ENCODE results near the gene OSBPL8. TPM values are rescaled to one million over a fixed set of nuclear protein-coding genes. Genes with fewer than 3 reads are reported as not detected.

OSBPL8 gene
- total RNA-seq, 1 donor from 2014 or later = 119 TPM

DNA sequence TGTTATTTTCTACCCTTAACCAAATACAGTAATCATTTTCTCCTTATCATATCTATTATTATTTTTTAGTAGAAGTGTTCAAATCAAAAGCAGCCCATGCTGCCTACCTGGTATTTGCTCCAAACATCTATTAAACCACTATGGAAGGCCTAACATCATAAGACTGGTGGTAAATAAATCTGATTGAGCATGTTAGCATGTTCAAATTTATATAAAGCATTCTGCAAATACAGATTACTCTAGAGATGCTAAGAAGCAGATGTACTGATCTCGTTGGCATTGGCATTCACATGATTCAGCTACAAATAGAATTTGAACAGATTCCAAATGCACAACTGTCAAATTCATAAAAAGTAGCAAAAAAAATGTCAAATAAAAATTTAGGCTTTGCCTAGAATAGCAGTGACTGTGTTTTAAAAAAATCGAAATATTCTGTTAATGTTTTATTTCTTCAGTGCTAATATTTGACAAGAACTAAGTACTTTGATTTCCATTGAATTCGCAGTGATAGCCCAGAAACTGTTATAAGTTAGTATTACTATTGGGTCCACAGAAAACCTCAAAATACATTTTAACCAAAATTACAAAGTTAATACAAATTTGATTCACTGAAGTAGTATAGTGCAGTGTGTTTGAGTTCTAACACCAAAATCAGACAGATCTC lies 9.4 kb upstream of the OSBPL8 start:
- H3K27ac Mint-ChIP-seq (ENCODE audit: unreplicated experiment) = no peak overlapping the region
- no peak overlapping the region for H3K4me2 ChIP-seq (ENCODE audit: low read length)

GRCh38 chr12:76568130-76568529 lies 8.6 kb upstream of the OSBPL8 start:
- Histone ChIP-seq H3K4me1 (ENCODE audit: insufficient read depth, low read length) (no peaks in the 10 kb centered on the region), H3K9me3 (ENCODE audit: insufficient read depth, low read depth, low read length) (no peaks in the 10 kb centered on the region), H4K20me1 (ENCODE audit: insufficient read depth, low read length) (no peaks in the 10 kb centered on the region), H2AFZ (ENCODE audit: low read depth, low read length) (no peak overlapping the region), H3K27me3 (ENCODE audit: insufficient read depth, low read length) (no peaks in the 10 kb centered on the region), H3K4me2 (ENCODE audit: low read length) (no peak overlapping the region), H3K4me3 (ENCODE audit: insufficient read depth, low read depth, low read length) (no peak overlapping the region), H3K9ac (ENCODE audit: low read length) (no peak overlapping the region), H3K79me2 (ENCODE audit: insufficient read depth, low read length) (no peaks in the 10 kb centered on the region), H3K27ac (ENCODE audit: low read depth, low read length) (no peak overlapping the region), H3K36me3 (ENCODE audit: insufficient read depth, low read length) (no peaks in the 10 kb centered on the region)
- DNase-seq (ENCODE audit: low read depth) (no peak), FAIRE-seq (no peak)
- H3K9me3 Mint-ChIP-seq (ENCODE audit: unreplicated experiment) = no peaks in the 10 kb centered on the region
- H3K4me1 Mint-ChIP-seq (ENCODE audit: low read depth, unreplicated experiment) = no peaks in the 10 kb centered on the region
- no peak overlapping the region for H3K27ac Mint-ChIP-seq (ENCODE audit: unreplicated experiment)
- H3K36me3 Mint-ChIP-seq (ENCODE audit: low read depth, unreplicated experiment) = no peaks in the 10 kb centered on the region
- TF ChIP-seq, protein P1, sequence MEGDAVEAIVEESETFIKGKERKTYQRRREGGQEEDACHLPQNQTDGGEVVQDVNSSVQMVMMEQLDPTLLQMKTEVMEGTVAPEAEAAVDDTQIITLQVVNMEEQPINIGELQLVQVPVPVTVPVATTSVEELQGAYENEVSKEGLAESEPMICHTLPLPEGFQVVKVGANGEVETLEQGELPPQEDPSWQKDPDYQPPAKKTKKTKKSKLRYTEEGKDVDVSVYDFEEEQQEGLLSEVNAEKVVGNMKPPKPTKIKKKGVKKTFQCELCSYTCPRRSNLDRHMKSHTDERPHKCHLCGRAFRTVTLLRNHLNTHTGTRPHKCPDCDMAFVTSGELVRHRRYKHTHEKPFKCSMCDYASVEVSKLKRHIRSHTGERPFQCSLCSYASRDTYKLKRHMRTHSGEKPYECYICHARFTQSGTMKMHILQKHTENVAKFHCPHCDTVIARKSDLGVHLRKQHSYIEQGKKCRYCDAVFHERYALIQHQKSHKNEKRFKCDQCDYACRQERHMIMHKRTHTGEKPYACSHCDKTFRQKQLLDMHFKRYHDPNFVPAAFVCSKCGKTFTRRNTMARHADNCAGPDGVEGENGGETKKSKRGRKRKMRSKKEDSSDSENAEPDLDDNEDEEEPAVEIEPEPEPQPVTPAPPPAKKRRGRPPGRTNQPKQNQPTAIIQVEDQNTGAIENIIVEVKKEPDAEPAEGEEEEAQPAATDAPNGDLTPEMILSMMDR (IDR thresholded peaks at IDR 0.05; ENCODE audit: insufficient read depth, low read depth, low read length) = no peak
- TF ChIP-seq EZH2 (IDR thresholded peaks at IDR 0.05; ENCODE audit: insufficient read depth, low read length) = no peak
- no peak overlapping the region for H3K4me3 Mint-ChIP-seq (ENCODE audit: unreplicated experiment)
- no peaks in the 10 kb centered on the region for H3K27me3 Mint-ChIP-seq (ENCODE audit: low read depth, unreplicated experiment)

More for the DNA sequence above, 9.4 kb upstream of the OSBPL8 start:
- Mint-ChIP-seq H3K4me3 (ENCODE audit: unreplicated experiment) (no peak overlapping the region), H3K4me1 (ENCODE audit: low read depth, unreplicated experiment) (no peaks in the 10 kb centered on the region), H3K27me3 (ENCODE audit: low read depth, unreplicated experiment) (no peaks in the 10 kb centered on the region), H3K9me3 (ENCODE audit: unreplicated experiment) (no peaks in the 10 kb centered on the region), H3K36me3 (ENCODE audit: low read depth, unreplicated experiment) (no peaks in the 10 kb centered on the region)
- H3K27ac ChIP-seq (ENCODE audit: low read depth, low read length) = no peak overlapping the region
- no peaks in the 10 kb centered on the region for H3K36me3 ChIP-seq (ENCODE audit: insufficient read depth, low read length)
- no peaks in the 10 kb centered on the region for H3K27me3 ChIP-seq (ENCODE audit: insufficient read depth, low read length)
- no peak overlapping the region for H2AFZ ChIP-seq (ENCODE audit: low read depth, low read length)
- no peak overlapping the region for H3K9ac ChIP-seq (ENCODE audit: low read length)
- H4K20me1 ChIP-seq (ENCODE audit: insufficient read depth, low read length) = no peaks in the 10 kb centered on the region
- TF ChIP-seq EZH2 (IDR thresholded peaks at IDR 0.05; ENCODE audit: insufficient read depth, low read length) = no peak
- TF ChIP-seq, protein P1 (IDR thresholded peaks at IDR 0.05; ENCODE audit: insufficient read depth, low read depth, low read length) = no peak
- H3K9me3 ChIP-seq (ENCODE audit: insufficient read depth, low read depth, low read length) = no peaks in the 10 kb centered on the region
- DNase-seq (ENCODE audit: low read depth) (no peak), FAIRE-seq (no peak)
- H3K4me1 ChIP-seq (ENCODE audit: insufficient read depth, low read length) = no peaks in the 10 kb centered on the region
- H3K79me2 ChIP-seq (ENCODE audit: insufficient read depth, low read length) = no peaks in the 10 kb centered on the region
- no peak overlapping the region for H3K4me3 ChIP-seq (ENCODE audit: insufficient read depth, low read depth, low read length)

- H3K36me3 Mint-ChIP-seq (ENCODE audit: low read depth, unreplicated experiment) = no peaks in the 10 kb centered on the region
- no peak overlapping the region for H3K27ac Mint-ChIP-seq (ENCODE audit: unreplicated experiment)
- H3K27me3 ChIP-seq (ENCODE audit: insufficient read depth, low read length) = no peaks in the 10 kb centered on the region
- peaks cover 3% of the 10 kb centered on the region for H4K20me1 ChIP-seq (ENCODE audit: insufficient read depth, low read length)
- H3K9me3 ChIP-seq (ENCODE audit: insufficient read depth, low read depth, low read length) = no peaks in the 10 kb centered on the region
- H3K4me1 Mint-ChIP-seq (ENCODE audit: low read depth, unreplicated experiment) = no peaks in the 10 kb centered on the region
- no peak overlapping the region for H3K4me2 ChIP-seq (ENCODE audit: low read length)
- H3K9ac ChIP-seq (ENCODE audit: low read length) = no peak overlapping the region
- H3K9me3 Mint-ChIP-seq (ENCODE audit: unreplicated experiment) = no peaks in the 10 kb centered on the region
- H3K27me3 Mint-ChIP-seq (ENCODE audit: low read depth, unreplicated experiment) = no peaks in the 10 kb centered on the region
- H3K4me3 ChIP-seq (ENCODE audit: insufficient read depth, low read depth, low read length) = no peak overlapping the region
- no peak overlapping the region for H3K4me3 Mint-ChIP-seq (ENCODE audit: unreplicated experiment)
- H2AFZ ChIP-seq (ENCODE audit: low read depth, low read length) = no peak overlapping the region
- no peak for DNase-seq (ENCODE audit: low read depth)
- H3K36me3 ChIP-seq (ENCODE audit: insufficient read depth, low read length) = no peaks in the 10 kb centered on the region
- no peak for FAIRE-seq
- H3K27ac ChIP-seq (ENCODE audit: low read depth, low read length) = no peak overlapping the region
- peaks cover 14% of the 10 kb centered on the region for H3K79me2 ChIP-seq (ENCODE audit: insufficient read depth, low read length)
- no peaks in the 10 kb centered on the region for H3K4me1 ChIP-seq (ENCODE audit: insufficient read depth, low read length)
- TF ChIP-seq, protein P1 (IDR thresholded peaks at IDR 0.05; ENCODE audit: insufficient read depth, low read depth, low read length) = no peak
- no peak for TF ChIP-seq EZH2 (IDR thresholded peaks at IDR 0.05; ENCODE audit: insufficient read depth, low read length)
These were observed 3.5 kb upstream of the OSBPL8 start for GRCh38 chr12:76563061-76563460.

Data from astrocyte (in vitro differentiated cells and primary cell).